Measurements from ENCODE around the gene MYLK.

Gene MYLK

GRCh38 chr3:123650101-123650500 is 234.0 kb downstream of the MYLK start:
- no peak for DNase-seq (ENCODE audit: low read depth, low spot score)

- no peak for DNase-seq (ENCODE audit: low read depth, low spot score)
Observed at GRCh38 chr3:123648696-123649405, 235.3 kb downstream of the MYLK start.

- DNase-seq (ENCODE audit: low read depth, low spot score), result no peak
Observed at GRCh38 chr3:123644358-123644757, 239.8 kb downstream of the MYLK start.

GRCh38 chr3:123642957-123643330 is 241.2 kb downstream of the MYLK start:
- DNase-seq (ENCODE audit: low read depth, low spot score), result no peak

GRCh38 chr3:123642182-123642956 is 241.8 kb downstream of the MYLK start:
- DNase-seq (ENCODE audit: low read depth, low spot score), result peak; percentile 18

GRCh38 chr3:123641505-123641904 is 242.6 kb downstream of the MYLK start:
- no peak for DNase-seq (ENCODE audit: low read depth, low spot score)

- DNase-seq (ENCODE audit: low read depth, low spot score), result no peak
Observed at GRCh38 chr3:123640740-123641462, 243.2 kb downstream of the MYLK start.

- no peak for DNase-seq (ENCODE audit: low read depth, low spot score)
Observed at GRCh38 chr3:123640311-123640710, 243.8 kb downstream of the MYLK start.

- DNase-seq (ENCODE audit: low read depth, low spot score), result no peak
Observed at GRCh38 chr3:123638936-123639689, 245.0 kb downstream of the MYLK start.

- DNase-seq (ENCODE audit: low read depth, low spot score), result no peak
Observed at GRCh38 chr3:123637841-123638240, 246.3 kb downstream of the MYLK start.

- DNase-seq (ENCODE audit: low read depth, low spot score), result no peak
Observed at GRCh38 chr3:123637131-123637530, 247.0 kb downstream of the MYLK start.

GRCh38 chr3:123636431-123636841 is 247.7 kb downstream of the MYLK start:
- DNase-seq (ENCODE audit: low read depth, low spot score), result no peak

- DNase-seq (ENCODE audit: low read depth, low spot score), result no peak
Observed at GRCh38 chr3:123635717-123636116, 248.4 kb downstream of the MYLK start.

- no peak for DNase-seq (ENCODE audit: low read depth, low spot score)
Observed at GRCh38 chr3:123635217-123635616, 248.9 kb downstream of the MYLK start.

GRCh38 chr3:123634149-123635051 is 249.7 kb downstream of the MYLK start:
- no peak for DNase-seq (ENCODE audit: low read depth, low spot score)

- DNase-seq (ENCODE audit: low read depth, low spot score), result no peak
Observed at GRCh38 chr3:123633530-123633929, 250.6 kb downstream of the MYLK start.

GRCh38 chr3:123632161-123632655 is 251.9 kb downstream of the MYLK start:
- no peak for DNase-seq (ENCODE audit: low read depth, low spot score)

GRCh38 chr3:123629747-123630047 is 254.4 kb downstream of the MYLK start:
- DNase-seq (ENCODE audit: low read depth, low spot score), result no peak

GRCh38 chr3:123628996-123629746 is 255.0 kb downstream of the MYLK start:
- no peak for DNase-seq (ENCODE audit: low read depth, low spot score)

Data from activated CD4-positive, CD25-positive, alpha-beta regulatory T cell treated with anti-CD3 and anti-CD28 coated beads, Interleukin-2, amount 50 U/mL, for 16 hours (primary cell).